ENCODE results near the gene NNMT. TPM values are rescaled to one million over a fixed set of nuclear protein-coding genes. Genes with fewer than 3 reads are reported as not detected.

The NNMT gene
- total and polyA plus RNA-seq, 9 of the 15 experiments (the other 6 are each of a cell fraction or from before 2014, with no cell fraction given): 6.1 to 15.0 (median 11.2) TPM

DNA sequence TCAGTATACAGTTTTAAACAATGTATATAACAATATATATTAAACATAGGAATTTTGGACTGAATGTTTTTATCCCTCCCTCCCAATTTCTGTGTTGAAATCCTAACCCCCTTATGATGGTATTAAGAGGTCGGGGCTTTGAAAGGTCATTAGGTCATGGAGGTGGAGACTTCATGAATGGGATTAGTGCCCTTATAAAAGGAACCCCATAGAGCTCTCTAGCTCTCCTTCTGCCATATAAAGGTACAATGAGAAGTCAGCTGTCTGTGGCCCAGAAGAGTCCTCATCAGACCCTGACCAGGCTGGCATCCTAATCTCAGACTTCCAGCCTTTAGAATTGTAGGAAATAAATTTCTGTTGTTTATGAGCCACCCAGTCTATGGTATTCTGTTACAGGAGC, 6.5 kb downstream of the NNMT start (continued):
- TF ChIP-seq PML (IDR thresholded peaks at IDR 0.05; ENCODE audit: low read length) (no peak), CHCHD3 (CRISPR knock-in tag; IDR thresholded peaks at IDR 0.05) (no peak), SLC30A9 (CRISPR knock-in tag; IDR thresholded peaks at IDR 0.05) (no peak), MAZ (CRISPR knock-in tag; conservative IDR thresholded peaks at IDR 0.05 in 1 of 2, IDR thresholded peaks at IDR 0.05 in 1 of 2) (no peak), CREB3L1 (IDR thresholded peaks at IDR 0.05; ENCODE audit: borderline replicate concordance, low read depth) (no peak)

GRCh38 chr11:114304065-114304464, 7.9 kb downstream of the NNMT start:
- FAIRE-seq (no peak), ATAC-seq (no peak), DNase-seq (ENCODE audit: extremely low read depth in 1 of 4, low spot score in 3 of 4) (no peak)
- no peak for TF ChIP-seq FOSL1 (tag; conservative IDR thresholded peaks at IDR 0.05)
- no peak for TF ChIP-seq HCFC1 (IDR thresholded peaks at IDR 0.05; ENCODE audit: low read depth, low read length)
- no peak for TF ChIP-seq ZNF586 (CRISPR knock-in tag; conservative IDR thresholded peaks at IDR 0.05)
- no peak for TF ChIP-seq CREM (IDR thresholded peaks at IDR 0.05; ENCODE audit: low read depth)
- TF ChIP-seq NFYB (IDR thresholded peaks at IDR 0.05; ENCODE audit: extremely low read depth, insufficient read length): no peak
- TF ChIP-seq ZBTB7A (IDR thresholded peaks at IDR 0.05; ENCODE audit: borderline replicate concordance, control insufficient read depth, low read depth, low read length): no peak
- TF ChIP-seq XRCC5 (IDR thresholded peaks at IDR 0.05; ENCODE audit: low read depth, low read length): no peak
- no peak for TF ChIP-seq TEAD2 (tag; IDR thresholded peaks at IDR 0.05)
- TF ChIP-seq FUS (optimal IDR thresholded peaks at IDR 0.05; ENCODE audit: low read depth, low read length): no peak
- TF ChIP-seq GABPA (tag; conservative IDR thresholded peaks at IDR 0.05; ENCODE audit: low read depth): no peak
- TF ChIP-seq CTBP1 (IDR thresholded peaks at IDR 0.05; ENCODE audit: borderline replicate concordance): no peak
- no peak for TF ChIP-seq FOXK2 (conservative IDR thresholded peaks at IDR 0.05 in 1 of 2, IDR thresholded peaks at IDR 0.05 in 1 of 2; ENCODE audit: low read depth in 2 of 2)
- in situ Hi-C loops (cut with MboI): no loop called here
- 46% methylated on average over 1 of the region's 1 CpG for WGBS (ENCODE audit: insufficient coverage, low coverage, missing lambda C conversion rate)
- intact Hi-C loops (cut with micrococcal nuclease): no loop called here
- Histone ChIP-seq H3K4me1 (replicated peaks in 1 of 2; ENCODE audit: control insufficient read depth in 2 of 2, insufficient read depth in 2 of 2, low read length in 2 of 2) (peaks cover 3 to 29% of the 10 kb centered on the region in 2 experiments; a peak in 4 of 5 replicates), H3K9me3 (replicated peaks; ENCODE audit: control insufficient read depth, insufficient read depth, low read depth, low read length) (no peaks in the 10 kb centered on the region), H4K20me1 (replicated peaks; ENCODE audit: control insufficient read depth, insufficient read depth, low read length) (no peaks in the 10 kb centered on the region), H3K36me3 (ENCODE audit: control insufficient read depth, insufficient read depth, low read length) (no peaks in the 10 kb centered on the region), H3K79me2 (ENCODE audit: control insufficient read depth, insufficient read depth, low read length) (no peaks in the 10 kb centered on the region), H3K9me1 (ENCODE audit: control insufficient read depth, insufficient read depth, low read length) (no peaks in the 10 kb centered on the region), H3K27me3 (ENCODE audit: control insufficient read depth in 2 of 2, insufficient read depth in 2 of 2, low read length in 2 of 2) (no peaks in the 10 kb centered on the region), H3K9ac (ENCODE audit: insufficient read depth in 1 of 2, low read depth in 2 of 2, low read length in 2 of 2) (no peak overlapping the region), H3K27ac (ENCODE audit: extremely low read depth, low read depth, low read length) (no peak overlapping the region), H2AFZ (ENCODE audit: low read depth, low read length) (0 out of 2 replicates have a peak overlapping the region, but pooled peaks have one; percentile 52), H3K4me2 (ENCODE audit: insufficient read depth, low read length) (peak overlapping the region; percentile 6; the same call in 1 of the 2 replicates), H3K4me3 (no peak overlapping the region)
- no TSS peak for BruUV-seq (replicated peaks)
- CTCF ChIA-PET (ENCODE audit: low intra/inter-chr PET ratio): no interaction called here
- POLR2A ChIA-PET: interaction anchor here (1.3 kb wide), 1 partner anchor 8 kb away, joined by 4 read pairs; the partner anchor contains the start of gene NNMT

Measured in K562 (cell line).